MM.1S (cell line): ENCODE results near the gene LRRC75A.

Experiments
- DNase-seq: peaks from one replicate; pipeline ENCODE4 v3.0.0-alpha.2; 2015
- H2AFZ ChIP-seq: fragments of 300-600 bp; sonication (generic); 2 replicates; pipeline ENCODE4 v1.6.0; 2016; ENCODE audit warnings: antibody characterized with exemption, low read length
- H3F3A ChIP-seq: fragments of 300-600 bp; sonication (generic); 2 replicates; pipeline ENCODE4 v1.6.1; 2016; ENCODE audit warnings: mild to moderate bottlenecking, antibody characterized with exemption, low read length, moderate library complexity, mixed read lengths; ENCODE audit not compliant: insufficient read depth
- H3K27ac ChIP-seq: fragments of 300-600 bp; sonication (generic); 2 replicates; pipeline ENCODE4 v1.5.1; 2016; ENCODE audit warnings: mild to moderate bottlenecking, low read length
- H3K27me3 ChIP-seq: fragments of 300-600 bp; sonication (generic); replicated peaks from 2 replicates; pipeline ENCODE4 v1.6.0; 2016; ENCODE audit warnings: low read length; ENCODE audit not compliant: insufficient read depth
- H3K36me3 ChIP-seq: fragments of 300-600 bp; sonication (generic); replicated peaks from 2 replicates; pipeline ENCODE4 v1.6.1; 2016; ENCODE audit warnings: mild to moderate bottlenecking, low read length, mixed read lengths; ENCODE audit not compliant: insufficient read depth
- H3K4me1 ChIP-seq: fragments of 300-600 bp; sonication (generic); 2 replicates; pipeline ENCODE4 v1.6.1; 2016; ENCODE audit warnings: low read length, mixed read lengths
- H3K4me2 ChIP-seq: fragments of 300-600 bp; sonication (generic); 2 replicates; pipeline ENCODE4 v1.6.0; 2016; ENCODE audit warnings: low read depth, low read length
- H3K4me3 ChIP-seq: fragments of 300-600 bp; sonication (generic); 2 replicates; pipeline ENCODE4 v1.5.1; 2016; ENCODE audit warnings: low read length, mixed read lengths
- H3K79me2 ChIP-seq: fragments of 300-600 bp; sonication (generic); 2 replicates; pipeline ENCODE4 v1.6.1; 2016; ENCODE audit warnings: mixed run types, low read length, mixed read lengths
- H3K9ac ChIP-seq: fragments of 300-600 bp; sonication (generic); 2 replicates; pipeline ENCODE4 v1.6.1; 2016; ENCODE audit warnings: low read length, mixed read lengths
- H3K9me2 ChIP-seq: fragments of 300-600 bp; sonication (generic); replicated peaks from 2 replicates; pipeline ENCODE4 v1.6.1; 2016; ENCODE audit warnings: mild to moderate bottlenecking, low read length, mixed read lengths; ENCODE audit not compliant: insufficient read depth
- H3K9me3 ChIP-seq: fragments of 300-600 bp; sonication (generic); replicated peaks from 2 replicates; pipeline ENCODE4 v1.6.1; 2016; ENCODE audit warnings: mild to moderate bottlenecking, low read length, mixed read lengths; ENCODE audit not compliant: insufficient read depth
- H4K20me1 ChIP-seq: fragments of 300-600 bp; sonication (generic); 2 replicates; pipeline ENCODE4 v1.6.1; 2016; ENCODE audit warnings: mild to moderate bottlenecking, low read length, moderate library complexity, mixed read lengths; ENCODE audit not compliant: insufficient read depth
- CTCF ChIP-seq: fragments of 300-600 bp; sonication (generic); IDR thresholded peaks from 2 replicates; pipeline ENCODE4 v1.5.1; 2016; ENCODE audit warnings: antibody characterized with exemption, low read length, mixed read lengths
- EZH2 ChIP-seq: fragments of 300-600 bp; sonication (generic); optimal IDR thresholded peaks from 2 replicates; pipeline ENCODE3; 2017; ENCODE audit warnings: low read depth, mild to moderate bottlenecking, antibody characterized with exemption, low read length, mixed read lengths
- EZH2phosphoT487 ChIP-seq: fragments of 300-600 bp; sonication (generic); IDR thresholded peaks from 2 replicates; pipeline ENCODE4 v1.6.1; 2018; ENCODE audit warnings: antibody characterized with exemption, low read length

Gene LRRC75A

DNA sequence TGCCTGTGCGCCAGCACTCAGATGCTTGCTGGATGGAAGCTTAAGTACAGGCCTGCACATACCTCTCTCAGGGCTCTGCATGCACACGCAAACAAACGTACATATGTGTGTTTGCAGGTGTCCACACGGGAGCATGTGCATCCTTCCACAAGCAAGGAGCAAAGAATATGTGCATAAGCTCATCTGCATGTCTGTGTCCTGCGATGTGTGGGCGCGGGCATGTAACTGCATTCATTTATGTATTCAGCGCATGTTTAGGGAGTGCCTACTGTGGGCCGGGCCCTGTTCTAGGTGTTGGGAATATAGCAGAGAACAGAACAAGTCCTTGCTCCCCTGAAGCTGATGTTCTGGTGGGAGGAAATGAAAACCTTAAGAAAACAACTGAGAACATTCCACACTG, 62.9 kb downstream of the LRRC75A start:
- H3K4me3 ChIP-seq: no peak overlapping the region
- H3K27ac ChIP-seq: no peak overlapping the region
- H3K9me2 ChIP-seq: no peaks in the 10 kb centered on the region
- no peaks in the 10 kb centered on the region for H3K9me3 ChIP-seq
- no peak overlapping the region for H3K4me2 ChIP-seq
- no peak for DNase-seq
- no peak overlapping the region for H3K9ac ChIP-seq
- no peaks in the 10 kb centered on the region for H3K4me1 ChIP-seq
- no peaks in the 10 kb centered on the region for H4K20me1 ChIP-seq
- H2AFZ ChIP-seq: no peak overlapping the region
- TF ChIP-seq EZH2 (no peak), CTCF (no peak), EZH2phosphoT487 (no peak)
- H3K79me2 ChIP-seq: no peaks in the 10 kb centered on the region
- H3K36me3 ChIP-seq: no peaks in the 10 kb centered on the region
- no peaks in the 10 kb centered on the region for H3K27me3 ChIP-seq
- H3F3A ChIP-seq: no peaks in the 10 kb centered on the region

DNA sequence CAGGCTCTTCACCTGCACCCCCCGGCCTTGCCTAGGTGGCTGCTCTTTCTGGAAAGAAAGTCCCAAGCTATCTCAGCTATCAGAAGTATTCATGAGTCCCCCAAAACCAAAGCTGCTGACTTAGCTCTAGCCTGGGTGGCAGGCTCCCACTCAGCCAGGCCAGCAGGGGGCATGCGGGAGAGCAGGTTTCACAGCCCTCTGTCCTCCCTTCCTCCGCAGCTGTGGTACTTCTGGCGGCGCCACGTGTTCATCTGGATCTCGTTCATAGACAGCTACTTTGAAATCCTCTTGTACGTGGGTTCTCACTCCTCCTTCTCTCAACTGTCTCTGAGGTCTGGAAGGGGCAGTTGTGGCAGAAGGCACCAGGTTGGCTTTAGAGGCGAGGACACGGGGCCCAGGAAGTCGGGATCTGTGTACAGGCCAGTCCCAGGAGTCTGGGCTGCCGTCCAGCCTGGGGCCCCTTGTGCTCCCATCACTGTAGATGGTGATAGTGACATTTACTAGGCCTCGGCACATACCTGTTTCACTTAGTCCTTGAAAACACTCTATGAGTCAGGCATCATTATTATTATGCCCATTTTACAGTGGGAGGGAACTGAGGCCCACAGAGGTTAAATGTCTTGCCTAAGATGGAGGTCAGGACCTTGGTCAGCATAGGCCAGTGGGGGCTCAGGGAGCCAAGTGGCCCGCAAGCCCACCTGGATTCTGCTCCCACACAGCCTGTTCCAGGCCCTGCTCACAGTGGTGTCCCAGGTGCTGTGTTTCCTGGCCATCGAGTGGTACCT, 63.7 kb downstream of the LRRC75A start:
- Histone ChIP-seq H3K9me3 (no peaks in the 10 kb centered on the region), H3K4me2 (no peak overlapping the region), H3K36me3 (no peaks in the 10 kb centered on the region), H4K20me1 (no peaks in the 10 kb centered on the region), H3K9me2 (no peaks in the 10 kb centered on the region), H3K4me1 (no peaks in the 10 kb centered on the region), H3K79me2 (no peaks in the 10 kb centered on the region), H2AFZ (no peak overlapping the region), H3K27ac (no peak overlapping the region), H3K27me3 (no peaks in the 10 kb centered on the region), H3F3A (no peaks in the 10 kb centered on the region), H3K4me3 (no peak overlapping the region), H3K9ac (no peak overlapping the region)
- TF ChIP-seq EZH2 (no peak), CTCF (peak; percentile 31)
- DNase-seq: no peak

DNA sequence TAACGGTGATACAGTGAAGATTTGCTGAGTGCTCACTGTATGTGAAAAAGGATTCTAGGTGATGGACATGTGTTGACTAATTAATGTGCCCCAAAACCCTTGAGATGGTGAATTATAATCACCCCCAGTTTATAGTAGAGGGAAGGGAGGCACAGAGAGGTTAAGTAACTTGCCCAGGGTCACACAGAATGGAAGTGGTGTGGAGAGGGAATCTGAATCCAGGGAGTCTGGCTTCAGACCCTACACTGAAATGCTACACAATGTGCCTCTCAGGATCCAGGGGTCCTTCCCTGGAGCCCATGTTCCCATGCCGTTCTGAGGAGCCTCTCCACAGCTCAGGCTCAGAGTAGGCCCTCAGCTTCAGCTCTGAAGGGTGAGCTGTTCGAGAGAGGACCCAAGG, 65.0 kb downstream of the LRRC75A start:
- no peaks in the 10 kb centered on the region for H3K9me3 ChIP-seq
- TF ChIP-seq CTCF: no peak
- TF ChIP-seq EZH2phosphoT487: no peak
- TF ChIP-seq EZH2: no peak
- H4K20me1 ChIP-seq: no peaks in the 10 kb centered on the region
- H3K36me3 ChIP-seq: no peaks in the 10 kb centered on the region
- no peaks in the 10 kb centered on the region for H3K9me2 ChIP-seq
- H3K4me2 ChIP-seq: no peak overlapping the region
- H3K27ac ChIP-seq: no peak overlapping the region
- no peaks in the 10 kb centered on the region for H3F3A ChIP-seq
- DNase-seq: no peak
- no peak overlapping the region for H3K4me3 ChIP-seq
- H3K4me1 ChIP-seq: no peaks in the 10 kb centered on the region
- no peak overlapping the region for H2AFZ ChIP-seq
- H3K79me2 ChIP-seq: no peaks in the 10 kb centered on the region
- no peak overlapping the region for H3K9ac ChIP-seq
- H3K27me3 ChIP-seq: no peaks in the 10 kb centered on the region
